ENCODE measurements around the gene CSF1R.
"Not testable (repeated sequence)": the region's sequence is repeated elsewhere in the genome, so short reads cannot be mapped to it uniquely, and the experiment has no call there.

CSF1R gene

DNA sequence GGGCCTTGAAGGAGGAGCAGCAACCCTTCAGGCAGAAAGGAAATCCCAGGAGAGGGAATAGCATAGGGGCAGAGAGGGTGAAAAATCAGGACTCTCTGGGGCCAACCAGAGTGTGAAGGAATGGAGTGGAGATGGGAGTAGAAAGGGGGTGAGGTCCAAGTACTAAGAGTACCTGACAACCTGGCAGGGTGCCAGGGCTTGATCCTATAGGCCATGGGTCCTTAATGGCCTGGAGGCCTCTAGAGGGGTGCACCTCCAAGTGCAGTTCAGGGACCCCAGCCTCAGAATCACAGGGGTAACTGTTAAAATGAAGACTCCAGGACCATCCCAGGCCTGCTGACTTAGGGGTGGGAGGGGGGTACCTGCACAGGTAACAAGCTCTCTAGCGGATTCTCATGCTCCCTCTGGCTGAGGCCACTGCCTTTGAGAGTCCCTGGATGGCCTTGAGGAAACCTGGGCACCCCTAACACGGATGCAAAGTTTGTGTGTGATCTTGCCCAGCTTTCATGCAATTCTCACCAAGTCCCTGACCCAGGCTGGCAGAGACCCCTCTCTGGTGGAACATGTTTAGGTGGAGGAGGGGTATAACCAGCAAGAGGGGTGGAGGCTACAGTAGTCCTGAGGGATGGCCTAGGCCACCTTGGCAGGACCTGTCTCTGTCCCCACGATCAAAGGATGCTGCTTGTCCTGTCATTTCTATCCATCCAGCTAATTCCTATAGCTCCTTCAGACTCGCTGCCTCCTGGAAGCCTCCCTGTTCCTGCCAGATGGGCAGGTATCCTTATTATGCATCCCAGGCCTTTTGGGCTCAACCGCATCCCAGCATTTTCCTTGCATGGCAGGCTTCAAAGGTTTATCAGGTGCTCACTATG lies 17.6 kb upstream of the CSF1R start:
- DNase-seq = peak in 1 of 2 donors; percentile 16

DNA sequence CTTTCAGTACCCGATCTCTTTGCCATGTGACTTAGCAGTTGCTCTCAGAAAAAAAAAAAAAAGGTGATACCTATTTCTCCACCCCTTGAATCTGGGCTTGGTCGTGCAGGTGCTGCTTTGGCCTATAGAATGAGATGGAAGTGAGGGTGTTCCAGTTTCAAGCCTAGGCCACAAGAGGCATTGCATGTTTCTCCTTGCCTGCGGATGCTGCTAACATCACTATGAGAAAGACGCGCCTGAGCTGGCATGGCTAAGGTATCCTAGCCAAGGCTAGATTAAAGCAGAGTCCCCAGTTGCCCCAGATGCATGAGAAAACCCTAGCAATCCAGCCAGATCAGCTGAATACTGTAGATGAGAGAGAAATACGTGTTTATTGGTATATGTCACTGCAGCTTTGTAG lies 14.7 kb upstream of the CSF1R start:
- no peak for DNase-seq

DNA sequence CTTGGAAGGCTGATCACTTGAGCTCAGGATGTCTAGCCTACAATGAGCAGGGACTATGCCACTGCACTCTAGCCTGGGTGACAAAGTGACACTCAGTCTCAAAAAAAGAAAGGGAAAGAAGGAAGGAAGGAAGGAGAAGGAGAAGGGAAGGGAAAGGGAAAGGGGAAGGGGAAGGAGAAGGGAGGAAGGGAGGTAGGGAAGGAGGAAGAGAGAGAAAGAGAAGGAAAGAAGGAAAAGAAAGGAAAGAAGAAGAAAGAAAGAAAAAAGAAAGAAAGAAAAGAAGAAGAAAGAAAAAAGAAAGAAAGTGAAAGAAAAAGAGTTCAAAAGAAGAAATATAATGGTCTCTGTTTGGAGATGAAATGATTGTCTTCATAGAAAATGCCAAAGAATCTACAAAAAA lies 10.8 kb upstream of the CSF1R start:
- DNase-seq = no peak

DNA sequence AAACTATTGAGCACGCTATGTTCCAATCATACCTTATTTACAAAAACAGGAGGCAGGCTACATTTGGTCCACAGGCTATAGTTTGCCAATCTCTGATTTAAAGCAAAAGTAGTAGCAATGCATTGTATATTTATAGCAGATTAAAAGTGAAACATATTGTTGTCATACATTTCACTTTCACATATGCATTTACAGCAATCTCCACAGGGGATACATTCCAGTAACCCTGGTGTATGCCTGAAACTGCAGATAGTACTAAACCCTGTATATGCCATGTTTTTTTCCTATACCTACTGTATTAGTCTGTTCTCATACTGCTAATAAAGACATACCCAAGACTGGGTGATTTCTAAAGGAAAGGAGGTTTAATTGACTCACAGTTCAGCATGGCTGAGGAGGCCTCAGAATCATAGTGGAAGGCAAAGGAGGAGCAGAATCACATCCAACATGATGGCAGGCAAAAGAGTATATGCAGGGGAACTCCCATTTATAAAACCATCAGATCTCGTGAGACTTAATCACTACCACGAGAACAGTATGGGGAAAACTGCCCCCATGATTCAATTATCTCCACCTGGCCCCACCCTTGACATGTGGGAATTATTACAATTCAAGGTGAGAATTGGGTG lies 5.9 kb upstream of the CSF1R start:
- no peak for DNase-seq

DNA sequence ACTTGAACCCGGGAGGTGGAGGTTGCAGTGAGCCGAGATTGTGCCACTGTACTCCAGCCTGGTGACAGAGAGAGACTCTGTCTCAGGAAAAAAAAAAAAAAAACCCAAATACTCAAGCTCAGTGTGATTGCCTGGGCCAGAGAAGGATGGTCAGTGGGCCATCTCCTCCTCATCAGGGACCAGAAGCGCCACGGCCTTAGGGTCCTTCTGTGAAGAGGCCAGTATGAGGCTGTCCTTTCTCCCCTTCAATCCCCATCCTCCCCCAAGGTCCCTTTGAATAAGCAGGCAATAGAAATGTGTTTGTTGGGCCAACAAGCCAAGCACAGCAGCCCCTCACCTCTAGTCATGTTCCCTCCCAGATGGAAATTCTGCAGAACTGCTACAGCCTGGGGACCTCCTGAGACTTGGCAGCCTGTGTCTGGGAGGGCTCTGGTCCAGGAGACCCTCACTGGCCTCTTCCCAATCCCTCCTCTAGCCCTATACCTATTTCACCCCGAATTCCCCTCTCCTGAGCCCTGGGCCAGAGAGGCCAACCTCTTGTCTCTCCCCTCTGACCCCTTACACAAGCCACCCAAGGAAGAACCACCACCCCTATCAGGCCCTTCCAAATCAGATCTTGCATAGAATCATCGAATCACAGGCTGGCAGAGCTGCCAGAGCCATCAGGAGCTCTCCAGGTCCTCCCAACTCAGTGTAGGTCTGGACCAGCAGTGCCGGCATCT lies 1.0 kb downstream of the CSF1R start:
- no peak for DNase-seq

DNA sequence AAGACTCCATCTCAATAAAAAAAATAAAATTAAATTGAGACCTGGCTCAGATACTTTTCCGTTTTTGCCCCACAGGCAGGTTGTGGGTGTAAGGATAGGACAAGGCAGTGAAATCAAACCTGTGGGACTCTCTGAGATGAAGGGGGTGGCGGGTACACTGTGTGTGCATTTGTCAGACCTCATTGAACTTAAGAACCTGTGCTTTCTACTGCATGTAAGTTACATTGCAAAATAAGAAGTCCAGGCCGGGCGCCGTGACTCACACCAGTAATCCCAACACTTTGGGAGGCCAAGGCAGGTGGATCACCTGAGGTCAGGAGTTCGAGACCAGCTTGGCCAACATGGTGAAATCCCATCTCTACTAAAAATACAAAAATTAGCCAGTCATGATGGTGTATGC lies 1.6 kb downstream of the CSF1R start:
- not testable (repeated sequence) for DNase-seq

DNA sequence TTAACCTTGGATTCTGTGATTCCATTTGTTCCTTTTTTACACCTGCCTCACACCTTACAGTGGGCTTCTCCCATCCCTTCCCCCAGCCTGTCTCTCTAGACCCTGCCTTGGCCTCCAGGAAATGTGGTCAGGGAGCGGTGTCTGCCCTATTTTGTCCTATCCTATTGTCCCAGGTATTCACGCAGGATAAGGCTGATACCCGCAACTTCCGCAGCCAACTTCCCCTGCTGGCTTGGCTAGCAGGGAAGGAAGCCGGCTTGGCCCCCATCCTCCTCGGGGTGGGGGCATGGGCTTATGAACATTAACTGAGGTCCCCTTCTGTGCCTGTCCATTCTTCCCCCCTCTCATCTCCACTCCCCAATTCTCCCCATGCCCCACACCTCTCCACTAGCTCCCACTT lies 3.5 kb downstream of the CSF1R start:
- no peak for DNase-seq

DNA sequence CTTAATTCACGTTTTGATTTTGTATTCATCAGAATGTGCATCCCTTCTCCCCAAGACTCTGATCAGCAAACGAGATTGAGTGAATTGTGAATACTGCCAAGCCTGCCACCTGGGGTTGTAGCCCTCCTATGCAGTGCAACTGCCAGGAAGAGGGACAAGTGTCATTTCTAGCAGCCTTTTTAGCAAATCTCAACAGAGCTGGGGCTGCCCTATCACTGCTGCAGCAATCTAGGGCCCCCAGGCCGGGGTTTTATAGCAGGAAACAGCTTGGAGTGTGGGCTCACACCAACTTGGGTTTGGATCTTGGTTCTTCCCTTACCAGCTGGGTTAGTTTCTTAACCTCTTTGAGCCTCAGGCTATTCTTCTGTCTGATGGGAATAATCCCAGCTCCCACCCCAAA lies 4.0 kb downstream of the CSF1R start:
- DNase-seq = no peak

DNA sequence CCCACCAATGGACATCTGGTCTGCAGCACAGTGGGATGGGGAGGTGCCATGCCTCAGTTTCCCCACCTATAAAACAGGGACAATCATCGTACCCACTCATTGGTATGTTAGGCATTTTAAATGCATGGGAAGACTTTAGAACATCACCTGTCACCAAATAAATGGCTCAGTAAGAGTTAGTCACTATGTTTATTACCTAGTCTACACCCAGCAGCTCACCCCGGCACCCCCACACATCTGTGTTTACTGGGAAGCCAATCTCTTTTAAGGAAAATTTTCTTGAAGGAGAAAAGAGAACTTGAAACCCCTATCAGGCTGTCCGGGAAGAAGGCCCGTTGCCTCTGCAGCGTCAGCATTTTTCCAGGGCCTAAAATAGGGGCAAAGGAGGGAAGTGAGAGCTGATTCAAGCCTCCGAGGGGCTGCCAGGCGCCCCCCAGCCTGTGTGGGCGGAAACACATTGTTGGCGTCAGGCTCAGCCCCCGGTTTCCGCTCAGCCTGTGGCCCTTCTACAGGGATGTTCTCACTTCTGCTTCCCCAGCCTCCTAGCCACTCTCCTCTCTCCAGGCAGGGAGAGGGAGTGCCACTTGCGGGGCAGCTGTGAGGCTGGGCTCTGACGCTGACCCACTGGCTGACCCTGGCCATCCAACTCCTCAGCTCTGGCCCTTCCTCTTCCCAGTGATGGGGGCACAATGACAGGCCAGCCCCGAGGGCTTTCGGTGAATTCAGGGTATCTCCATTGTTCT lies 4.6 kb downstream of the CSF1R start:
- DNase-seq = no peak

DNA sequence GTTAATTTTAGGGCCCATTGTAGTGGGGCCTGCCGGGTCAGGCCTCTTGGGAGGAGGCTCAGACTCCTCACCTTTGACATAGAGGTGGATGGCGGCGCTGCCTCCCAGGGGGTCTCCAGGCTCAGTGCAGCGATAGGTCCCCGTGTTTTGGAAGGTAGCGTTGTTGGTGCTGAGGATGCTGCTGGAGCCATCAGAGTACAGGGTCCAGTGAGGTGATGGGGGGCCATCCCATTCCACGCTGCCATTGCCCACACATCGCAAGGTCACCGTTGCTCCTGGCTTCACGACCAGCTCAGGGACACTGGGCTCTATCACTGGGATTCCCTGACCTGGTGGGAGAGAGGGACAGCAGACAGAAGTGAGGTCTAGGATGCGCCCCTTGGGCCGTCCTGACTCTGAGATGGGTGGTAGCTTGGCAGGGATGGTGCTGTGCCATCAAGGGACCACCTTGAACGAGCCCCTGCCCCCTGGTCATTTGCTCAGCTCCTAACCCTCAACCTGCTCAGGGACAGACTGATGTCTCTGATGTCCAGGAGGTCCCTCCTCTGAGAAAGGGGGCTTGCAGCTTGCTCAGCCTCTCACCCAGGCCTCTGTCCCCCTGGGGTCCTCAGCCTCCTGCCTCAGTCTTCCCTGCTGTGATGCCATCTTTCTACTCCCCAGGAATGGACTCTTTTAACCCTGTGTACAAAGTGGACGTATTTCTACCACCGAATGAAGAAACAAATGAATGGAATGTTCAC lies 5.5 kb downstream of the CSF1R start:
- DNase-seq = no peak

DNA sequence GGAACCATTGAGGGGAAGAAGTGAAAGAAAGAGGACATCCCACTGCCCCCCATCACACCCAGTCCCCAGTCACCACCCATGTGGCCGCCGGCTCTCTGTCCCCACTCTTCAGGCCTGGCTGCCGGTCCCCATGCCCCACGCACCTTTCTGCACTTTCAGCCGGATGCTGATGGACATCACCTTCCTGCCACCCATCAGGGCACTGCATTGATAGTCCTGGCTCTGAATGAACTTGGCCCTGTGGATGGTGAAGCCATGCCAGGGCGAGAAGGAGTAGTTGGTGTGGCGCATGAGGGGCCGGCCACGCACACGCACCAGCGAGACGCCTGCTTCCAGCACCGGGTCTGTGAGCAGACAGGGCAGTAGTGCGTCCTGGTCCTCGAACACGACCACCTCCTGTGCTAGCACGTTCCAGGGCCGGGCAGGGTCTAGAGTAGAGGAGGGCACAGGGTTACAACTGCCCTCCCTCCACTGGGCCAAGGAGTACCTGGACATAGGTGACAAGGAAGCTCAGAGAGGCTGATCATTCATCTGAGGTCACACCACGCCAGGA lies 6.4 kb downstream of the CSF1R start:
- DNase-seq = no peak

DNA sequence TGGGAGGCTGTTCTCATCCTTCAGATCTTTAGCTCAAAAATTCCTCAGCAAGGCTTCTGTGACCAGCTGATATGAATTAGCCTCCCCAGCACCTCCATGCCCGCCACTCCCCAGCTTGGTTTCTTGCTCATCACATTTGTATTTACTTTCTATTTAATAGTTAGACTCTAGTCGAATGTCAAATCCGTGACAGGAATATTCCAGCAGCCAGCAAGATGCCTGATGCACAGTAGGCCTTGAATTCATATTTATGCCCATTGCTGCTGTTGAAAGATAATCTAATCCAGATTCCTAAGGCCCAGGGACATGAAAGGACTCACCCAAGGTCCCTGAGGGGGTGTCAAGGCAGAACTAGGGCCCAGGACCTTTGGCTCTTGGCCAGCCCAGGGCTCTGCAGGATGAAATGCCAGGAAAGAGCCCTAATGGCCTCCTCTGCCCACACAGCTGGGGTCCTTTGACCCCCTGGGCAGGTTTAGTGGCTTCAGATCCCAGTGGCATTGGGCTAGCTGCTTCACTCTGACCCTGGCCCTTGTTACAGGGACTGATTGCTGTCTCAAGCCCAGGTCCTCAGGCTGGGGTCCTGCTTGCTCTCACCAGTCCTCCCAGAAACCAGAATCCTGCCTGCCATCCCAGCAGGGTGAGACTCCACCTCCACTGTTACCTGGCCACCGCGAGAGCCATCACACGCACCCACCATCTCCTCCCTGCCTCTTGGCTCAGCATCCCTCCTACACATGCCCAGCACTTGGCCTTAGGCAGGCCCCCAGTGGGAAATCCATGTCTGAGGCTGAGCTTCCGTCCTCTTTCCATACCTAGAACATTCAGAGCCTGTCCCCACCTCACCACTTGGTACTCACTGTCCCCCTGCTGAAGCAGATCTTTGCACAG lies 7.3 kb downstream of the CSF1R start:
- DNase-seq = no peak

DNA sequence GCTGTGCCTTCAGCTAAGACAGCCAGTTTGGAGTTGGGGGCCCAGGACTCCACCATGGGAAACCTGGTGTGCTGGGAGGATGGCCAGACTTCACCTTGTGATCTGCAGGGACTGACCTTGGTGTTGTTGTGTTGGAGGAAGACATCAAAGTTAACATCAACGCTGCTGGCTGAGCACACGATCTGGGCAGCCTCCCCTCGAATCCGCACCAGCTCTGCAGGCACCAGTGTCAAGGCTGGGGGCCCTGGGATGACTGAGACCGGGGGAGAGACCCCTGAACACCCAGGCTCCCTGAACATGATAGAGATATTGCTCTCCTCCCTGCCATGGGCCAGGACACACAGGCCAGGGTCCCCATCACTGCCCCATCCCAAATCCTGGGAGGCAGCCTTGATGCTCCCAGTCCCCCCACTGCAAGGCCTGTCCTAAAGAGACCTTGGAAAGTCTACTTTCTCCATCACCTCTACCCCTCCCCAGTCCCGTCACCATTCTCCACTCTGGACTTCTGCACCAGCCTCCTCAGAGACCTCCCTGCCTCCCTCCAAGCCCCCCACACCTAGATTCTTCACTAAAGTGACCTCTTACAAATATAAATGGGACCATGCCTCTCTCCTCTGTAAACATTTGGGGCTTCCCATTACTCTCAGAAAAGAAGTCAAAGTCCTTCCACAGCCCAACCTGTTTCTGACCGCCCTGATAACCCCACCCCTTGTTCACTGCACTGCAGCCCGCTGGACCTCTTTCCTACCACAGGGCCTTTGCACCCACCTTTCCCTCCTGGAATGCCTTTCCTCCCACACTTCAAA lies 8.2 kb downstream of the CSF1R start:
- DNase-seq = no peak

DNA sequence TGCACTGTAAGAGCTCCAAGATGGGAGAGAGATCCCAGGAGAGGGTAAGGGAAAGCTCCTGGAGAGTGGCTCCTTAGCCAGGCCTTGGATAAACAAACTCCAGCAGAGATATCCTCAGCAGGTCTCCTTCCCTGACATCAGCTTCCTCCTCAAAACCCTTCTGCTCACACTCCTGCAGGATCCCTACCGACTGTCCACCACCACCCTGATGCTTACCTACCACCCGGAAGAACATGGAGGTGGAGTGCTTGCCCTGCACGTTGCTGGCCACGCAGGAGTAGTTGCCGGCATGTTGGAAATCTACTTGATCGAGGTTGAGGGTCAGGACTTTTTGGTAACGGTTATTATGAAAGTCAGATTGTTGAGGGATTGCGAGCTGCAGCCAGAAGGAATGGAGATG lies 9.3 kb downstream of the CSF1R start:
- no peak for DNase-seq

DNA sequence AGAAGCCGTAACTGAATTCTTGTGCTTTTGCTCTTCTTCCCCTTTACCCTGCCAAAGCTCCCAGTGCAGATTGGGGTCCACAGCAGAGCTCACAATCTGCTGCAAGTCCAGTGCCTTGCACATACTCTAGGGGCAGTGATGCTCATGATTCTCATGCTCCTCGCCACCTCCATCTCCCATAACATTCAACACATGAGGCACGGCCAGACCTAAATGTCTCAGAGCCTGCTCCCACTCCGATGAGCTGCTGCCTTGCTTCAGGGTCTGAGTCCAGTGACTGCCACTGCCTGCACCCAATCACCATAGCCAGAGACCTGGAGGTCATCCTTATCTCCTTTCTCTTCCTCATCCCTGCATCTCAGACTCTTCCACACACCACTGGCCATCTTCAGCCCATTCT lies 10.5 kb downstream of the CSF1R start:
- no peak for DNase-seq

DNA sequence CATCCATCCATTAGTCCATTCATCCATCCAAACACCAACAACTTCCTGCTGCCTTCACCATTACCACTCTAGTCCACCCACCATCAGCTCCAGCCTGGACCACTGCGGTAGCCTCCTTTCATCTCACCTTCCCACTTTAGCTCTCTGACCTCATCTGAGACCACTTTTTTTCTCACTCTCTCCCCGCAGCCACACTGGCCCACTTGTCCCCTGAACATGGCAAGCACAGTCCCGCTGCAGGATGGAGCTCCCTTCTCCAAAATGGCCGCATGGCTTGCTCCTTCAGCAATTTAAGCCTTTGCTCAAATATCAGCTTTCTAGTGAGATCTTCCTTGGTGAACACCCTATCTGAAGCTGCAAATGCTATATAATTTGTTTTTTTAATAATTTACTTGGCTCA lies 11.1 kb downstream of the CSF1R start:
- DNase-seq = no peak

DNA sequence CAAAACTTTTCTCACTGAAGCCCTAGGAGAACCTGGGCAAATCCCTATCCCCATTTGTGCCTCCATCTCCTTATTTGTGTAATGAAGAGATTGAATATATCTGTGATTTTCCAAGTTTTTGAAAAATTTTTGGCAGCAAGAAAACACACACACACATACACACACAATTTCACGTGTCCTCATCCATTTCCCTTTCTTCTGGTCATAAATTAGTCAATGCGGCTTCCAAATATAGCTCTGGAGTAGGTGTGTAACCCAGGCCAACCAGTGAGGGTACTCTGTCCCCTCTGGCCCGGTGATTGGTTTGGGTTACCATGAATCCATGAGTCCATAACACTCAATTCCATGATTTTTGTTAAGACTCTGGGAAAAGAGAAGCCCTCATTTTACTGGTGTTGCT lies 12.7 kb downstream of the CSF1R start:
- DNase-seq = no peak

DNA sequence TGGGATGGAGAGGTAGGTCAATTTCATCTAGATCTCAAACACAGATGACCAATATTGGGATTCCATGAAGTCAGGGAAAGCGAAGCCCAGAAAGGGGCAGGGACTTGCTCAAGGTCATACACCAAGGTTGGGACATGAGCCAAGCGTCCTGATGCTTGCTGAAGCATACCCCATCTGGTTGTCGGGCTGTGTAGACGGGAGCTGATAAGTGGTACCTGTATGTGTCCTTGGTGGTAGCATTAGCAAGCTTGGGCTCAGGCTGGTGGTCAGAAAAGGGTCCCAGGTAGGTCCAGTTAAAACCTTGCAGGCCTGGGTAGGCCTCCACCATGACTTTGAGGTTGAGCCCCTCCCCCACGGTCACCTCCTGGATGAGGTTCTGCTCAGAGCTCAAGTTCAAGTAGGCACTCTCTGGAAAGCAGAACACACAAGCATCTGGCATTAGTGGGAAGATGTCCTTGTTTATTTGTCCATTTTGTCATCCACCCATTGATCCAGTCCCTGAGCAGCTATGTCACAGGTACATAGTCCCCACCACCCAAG lies 13.2 kb downstream of the CSF1R start:
- DNase-seq = no peak

DNA sequence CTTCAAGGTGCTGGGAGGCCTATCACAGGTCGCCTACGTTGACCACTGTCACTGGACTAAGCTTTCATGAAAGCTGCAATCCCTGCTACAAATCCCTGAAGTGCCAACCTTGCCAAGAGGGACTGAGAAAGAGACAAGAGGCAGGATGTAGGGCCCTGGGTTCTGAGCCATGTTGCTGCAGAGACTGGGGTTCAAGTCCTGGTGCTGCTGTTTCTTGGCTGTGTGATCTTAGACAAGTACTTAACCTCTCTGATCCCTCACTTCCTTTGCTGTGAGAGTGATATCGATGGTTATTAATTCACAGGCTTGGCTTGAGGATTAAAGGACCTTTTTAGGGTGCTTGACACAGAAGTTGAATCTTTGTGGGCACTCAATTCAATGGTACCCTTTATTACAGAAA lies 15.5 kb downstream of the CSF1R start:
- DNase-seq = no peak

All from stimulated activated CD4-positive, alpha-beta T cell treated with anti-CD3 and anti-CD28 coated beads, Interleukin-2, amount 100 ng/mL, for 24 hours (primary cell).